Muscle layer of colon (tissue), 2 donors: ENCODE data around the gene GRIP1.

Experiments used
- H3K27ac ChIP-seq: one replicate; pipeline ENCODE4 v1.7.0; 2013; ENCODE audit warnings: low read depth, mild to moderate bottlenecking, low read length, moderate library complexity
- H3K27me3 ChIP-seq, 2 donors: one replicate each; pipeline ENCODE4 v1.7.0; 2013; ENCODE audit warnings: low read length in 2 of 2, mild to moderate bottlenecking in 2 of 2; ENCODE audit not compliant: insufficient read depth in 2 of 2, control insufficient read depth in 1 of 2
- H3K36me3 ChIP-seq: one replicate; pipeline ENCODE4 v1.7.0; 2013; ENCODE audit warnings: mild to moderate bottlenecking, low read length; ENCODE audit not compliant: insufficient read depth
- H3K4me1 ChIP-seq: one replicate; pipeline ENCODE4 v1.7.0; 2013; ENCODE audit warnings: mild to moderate bottlenecking, low read length; ENCODE audit not compliant: insufficient read depth
- H3K4me3 ChIP-seq, 2 donors: one replicate each; pipeline ENCODE4 v1.7.0; 2013; ENCODE audit warnings: low read length in 2 of 2, low read depth in 1 of 2, mild to moderate bottlenecking in 1 of 2, moderate library complexity in 1 of 2
- H3K9ac ChIP-seq: one replicate; pipeline ENCODE4 v1.7.0; 2013; ENCODE audit warnings: low read length
- H3K9me3 ChIP-seq: one replicate; pipeline ENCODE4 v1.7.0; 2013; ENCODE audit warnings: mild to moderate bottlenecking, low read length
- donor health status: abdominal sarcoma.
- donor health status: Adenocarcinoma of cecum.

GRIP1 gene

DNA sequence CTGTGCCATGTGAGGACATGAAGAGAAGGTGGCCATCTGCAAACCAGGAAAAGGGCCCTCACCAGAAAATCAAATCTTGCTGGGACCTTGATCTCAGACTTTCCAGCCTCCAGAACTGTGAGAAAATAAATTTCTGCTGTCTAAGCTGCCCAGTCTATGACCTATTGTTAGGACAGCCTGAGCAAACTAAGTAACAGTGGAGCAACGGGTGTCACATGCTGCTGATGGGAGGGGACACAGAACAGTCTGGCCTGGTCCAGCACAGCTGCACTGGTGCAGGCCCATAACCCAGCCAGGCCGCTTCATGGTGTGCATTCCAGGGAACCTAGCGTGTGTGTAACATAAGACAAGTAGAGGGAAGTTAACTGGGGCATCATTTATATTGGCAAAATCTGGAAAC, 42.1 kb downstream of the GRIP1 start:
- no peaks in the 10 kb centered on the region for H3K27me3 ChIP-seq
- peaks cover 14% of the 10 kb centered on the region for H3K4me1 ChIP-seq
- no peak overlapping the region for H3K4me3 ChIP-seq
- no peaks in the 10 kb centered on the region for H3K36me3 ChIP-seq
- H3K9me3 ChIP-seq, result no peaks in the 10 kb centered on the region
- no peak overlapping the region for H3K27ac ChIP-seq
- H3K9ac ChIP-seq, result no peak overlapping the region

- peaks cover 9% of the 10 kb centered on the region for H3K4me1 ChIP-seq
- no peak overlapping the region for H3K4me3 ChIP-seq
- no peak overlapping the region for H3K27ac ChIP-seq
- no peaks in the 10 kb centered on the region for H3K27me3 ChIP-seq
- no peak overlapping the region for H3K9ac ChIP-seq
- H3K9me3 ChIP-seq, result no peaks in the 10 kb centered on the region
- H3K36me3 ChIP-seq, result no peaks in the 10 kb centered on the region
Observed at GRCh38 chr12:66633676-66634075, 45.2 kb downstream of the GRIP1 start.

- no peaks in the 10 kb centered on the region for H3K36me3 ChIP-seq
- no peaks in the 10 kb centered on the region for H3K9me3 ChIP-seq
- no peak overlapping the region for H3K27ac ChIP-seq
- peaks cover 4% of the 10 kb centered on the region for H3K4me1 ChIP-seq
- H3K27me3 ChIP-seq, result no peaks in the 10 kb centered on the region
- no peak overlapping the region for H3K9ac ChIP-seq
- H3K4me3 ChIP-seq, result no peak overlapping the region
Observed at GRCh38 chr12:66629138-66629870, 49.6 kb downstream of the GRIP1 start.

GRCh38 chr12:66627988-66628317, 50.9 kb downstream of the GRIP1 start:
- Histone ChIP-seq H3K4me3 (no peak overlapping the region), H3K27me3 (no peaks in the 10 kb centered on the region), H3K27ac (no peak overlapping the region), H3K9me3 (no peaks in the 10 kb centered on the region), H3K9ac (no peak overlapping the region), H3K4me1 (no peaks in the 10 kb centered on the region), H3K36me3 (no peaks in the 10 kb centered on the region)

DNA sequence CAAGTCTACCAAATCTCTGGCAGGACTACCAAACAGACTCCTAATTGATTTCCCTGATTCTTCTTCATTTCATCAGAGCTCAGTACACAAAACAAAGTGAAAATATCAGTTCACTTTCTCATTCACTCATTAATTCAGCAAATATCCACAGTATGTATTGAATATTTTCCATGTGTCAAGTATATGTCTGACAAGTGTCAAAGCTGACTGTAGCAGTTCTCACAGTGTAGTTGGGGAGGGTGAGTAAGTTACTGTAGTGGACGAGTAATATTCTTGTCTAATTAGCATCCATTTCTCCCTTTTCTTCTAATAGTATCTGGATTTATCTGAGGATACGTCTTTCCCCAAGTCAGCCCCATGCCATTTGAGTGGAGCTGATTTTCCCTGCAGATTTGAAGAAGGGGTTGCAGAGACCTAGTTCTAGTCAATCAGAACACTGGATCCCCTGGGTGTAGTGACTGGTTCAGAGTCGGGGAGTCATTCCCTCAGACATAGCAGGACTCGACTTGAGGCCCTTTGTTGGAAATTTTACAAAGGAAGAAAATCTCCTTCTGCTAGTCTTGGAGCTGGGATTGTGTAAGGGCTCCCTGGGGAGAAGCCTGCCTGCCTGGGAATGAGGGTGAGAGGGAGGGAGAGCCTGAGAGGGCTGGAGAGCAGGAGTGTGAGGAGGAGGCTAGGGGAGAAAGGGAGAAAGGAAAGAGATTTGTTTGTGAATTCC, 51.4 kb downstream of the GRIP1 start:
- Histone ChIP-seq H3K36me3 (no peaks in the 10 kb centered on the region), H3K9me3 (no peaks in the 10 kb centered on the region), H3K4me3 (no peak overlapping the region), H3K9ac (no peak overlapping the region), H3K27me3 (no peaks in the 10 kb centered on the region), H3K4me1 (no peaks in the 10 kb centered on the region), H3K27ac (no peak overlapping the region)

DNA sequence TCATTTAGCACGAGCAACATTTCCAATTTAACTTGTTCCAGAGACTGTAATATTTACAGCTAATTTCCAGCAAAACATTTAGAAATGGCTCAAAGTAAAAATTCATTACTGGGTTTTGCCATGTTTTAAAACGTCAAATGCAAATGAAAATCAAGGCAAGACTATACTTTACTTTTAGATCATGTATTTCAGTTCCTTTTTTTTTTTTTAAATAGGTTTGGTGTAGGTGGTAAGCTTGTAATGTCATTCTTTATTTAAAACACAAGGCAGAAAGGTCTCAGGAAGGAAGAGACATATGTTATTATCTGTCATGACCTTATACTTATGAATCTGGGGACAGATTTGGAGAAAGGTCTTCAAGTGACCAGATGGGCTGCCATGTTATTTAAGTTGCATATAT, 54.1 kb downstream of the GRIP1 start:
- H3K9ac ChIP-seq, result no peak overlapping the region
- no peaks in the 10 kb centered on the region for H3K4me1 ChIP-seq
- no peak overlapping the region for H3K27ac ChIP-seq
- H3K4me3 ChIP-seq, result no peak overlapping the region
- no peaks in the 10 kb centered on the region for H3K9me3 ChIP-seq
- H3K36me3 ChIP-seq, result no peaks in the 10 kb centered on the region
- H3K27me3 ChIP-seq, result no peaks in the 10 kb centered on the region

- no peak overlapping the region for H3K27ac ChIP-seq
- H3K36me3 ChIP-seq, result no peaks in the 10 kb centered on the region
- no peak overlapping the region for H3K4me3 ChIP-seq
- H3K9me3 ChIP-seq, result no peaks in the 10 kb centered on the region
- H3K27me3 ChIP-seq, result no peaks in the 10 kb centered on the region
- H3K9ac ChIP-seq, result no peak overlapping the region
- H3K4me1 ChIP-seq, result no peaks in the 10 kb centered on the region
Observed at GRCh38 chr12:66623455-66623854, 55.4 kb downstream of the GRIP1 start.

GRCh38 chr12:66620688-66621087, 58.2 kb downstream of the GRIP1 start:
- Histone ChIP-seq H3K9ac (no peak overlapping the region), H3K27ac (no peak overlapping the region), H3K4me3 (no peak overlapping the region), H3K36me3 (no peaks in the 10 kb centered on the region), H3K4me1 (peaks cover 3% of the 10 kb centered on the region), H3K9me3 (no peaks in the 10 kb centered on the region), H3K27me3 (no peaks in the 10 kb centered on the region)

- no peak overlapping the region for H3K4me3 ChIP-seq
- H3K9me3 ChIP-seq, result no peaks in the 10 kb centered on the region
- no peaks in the 10 kb centered on the region for H3K27me3 ChIP-seq
- H3K4me1 ChIP-seq, result peaks cover 3% of the 10 kb centered on the region
- H3K36me3 ChIP-seq, result no peaks in the 10 kb centered on the region
- no peak overlapping the region for H3K9ac ChIP-seq
- H3K27ac ChIP-seq, result no peak overlapping the region
Observed at GRCh38 chr12:66620026-66620425, 58.9 kb downstream of the GRIP1 start.

DNA sequence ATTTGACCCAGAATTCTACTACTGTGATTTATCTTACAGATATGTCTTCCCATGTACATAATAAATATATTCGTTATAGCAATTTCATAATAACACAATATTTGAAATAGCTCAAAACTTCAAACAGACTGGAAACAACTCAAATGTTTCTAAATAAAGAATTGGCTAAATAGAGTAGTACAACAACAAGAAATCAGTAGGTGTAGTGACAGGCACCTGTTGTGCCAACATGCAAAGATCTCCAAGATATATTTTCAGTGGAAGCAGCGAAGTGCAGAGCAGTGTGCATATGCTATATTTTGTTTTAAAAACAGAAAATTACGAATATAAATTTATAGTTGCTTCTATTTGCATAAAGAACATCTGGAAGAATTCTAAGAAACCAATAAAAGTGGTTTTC, 60.9 kb downstream of the GRIP1 start:
- Histone ChIP-seq H3K9ac (no peak overlapping the region), H3K36me3 (no peaks in the 10 kb centered on the region), H3K4me3 (no peak overlapping the region), H3K4me1 (peaks cover 3% of the 10 kb centered on the region), H3K27me3 (no peaks in the 10 kb centered on the region), H3K9me3 (no peaks in the 10 kb centered on the region), H3K27ac (no peak overlapping the region)

DNA sequence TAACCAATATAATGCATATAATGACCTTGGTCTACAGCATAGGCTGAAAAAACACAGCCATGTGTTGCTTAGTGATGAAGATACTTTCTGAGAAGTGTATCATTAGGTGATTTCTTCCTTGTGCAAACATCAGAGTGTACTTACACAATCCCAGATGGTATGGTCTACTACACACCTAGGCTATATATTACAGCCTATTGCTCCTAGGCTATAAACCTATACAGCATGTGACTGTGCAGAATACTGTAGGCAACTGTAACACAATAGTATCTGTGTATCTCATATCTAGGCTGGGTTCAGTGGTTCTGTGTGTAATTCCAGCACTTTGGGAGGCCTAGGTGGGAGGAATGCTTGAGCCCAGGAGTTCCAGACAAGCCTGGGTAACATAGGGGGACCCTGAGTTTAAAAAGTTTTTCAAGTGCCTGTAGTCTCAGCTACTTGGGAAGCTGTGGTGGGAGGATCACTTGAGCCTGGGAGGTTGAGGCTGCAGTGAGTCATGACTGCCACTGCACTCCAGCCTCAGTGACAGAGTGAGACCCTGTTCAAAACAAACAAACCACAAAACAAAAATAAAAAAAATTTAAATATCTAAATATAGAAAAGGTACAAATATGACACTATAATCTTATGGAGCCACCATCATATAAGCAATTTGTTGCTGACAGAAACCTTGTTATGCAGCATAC, 66.6 kb downstream of the GRIP1 start:
- Histone ChIP-seq H3K4me1 (peaks cover 7% of the 10 kb centered on the region), H3K27ac (no peak overlapping the region), H3K36me3 (no peaks in the 10 kb centered on the region), H3K27me3 (no peaks in the 10 kb centered on the region), H3K4me3 (no peak overlapping the region), H3K9ac (no peak overlapping the region), H3K9me3 (no peaks in the 10 kb centered on the region)
